Measurements from ENCODE around the gene CEP44.
"Not testable (repeated sequence)": the region's sequence is repeated elsewhere in the genome, so short reads cannot be mapped to it uniquely, and the experiment has no call there.

Gene CEP44

DNA sequence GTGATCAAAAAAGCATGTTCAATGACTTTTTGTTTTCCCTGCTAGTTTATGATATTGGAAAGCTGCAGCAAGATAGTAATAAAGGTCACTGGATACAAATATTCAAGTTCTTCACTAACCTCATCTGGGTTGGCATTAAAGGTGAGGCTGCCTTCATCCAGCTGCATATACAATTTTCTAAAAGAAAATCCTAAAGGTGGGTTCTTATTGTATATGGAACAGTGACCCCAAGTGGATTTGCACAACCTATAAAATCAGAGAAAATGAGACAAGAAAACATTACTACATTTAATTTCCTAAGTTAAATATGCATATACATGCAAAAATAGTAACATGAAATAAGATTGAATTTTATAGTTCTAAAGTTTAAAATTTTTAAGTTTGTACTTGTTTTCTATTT is 24.1 kb upstream of the CEP44 start:
- Histone ChIP-seq H3K27me3 (replicated peaks; ENCODE audit: control insufficient read depth, insufficient read depth, low read length) (no peaks in the 10 kb centered on the region), H3K36me3 (ENCODE audit: control insufficient read depth, insufficient read depth, low read length) (no peaks in the 10 kb centered on the region), H3K4me3 (replicated peaks; ENCODE audit: low read depth, low read length) (no peak overlapping the region)
- TF ChIP-seq, protein P1, sequence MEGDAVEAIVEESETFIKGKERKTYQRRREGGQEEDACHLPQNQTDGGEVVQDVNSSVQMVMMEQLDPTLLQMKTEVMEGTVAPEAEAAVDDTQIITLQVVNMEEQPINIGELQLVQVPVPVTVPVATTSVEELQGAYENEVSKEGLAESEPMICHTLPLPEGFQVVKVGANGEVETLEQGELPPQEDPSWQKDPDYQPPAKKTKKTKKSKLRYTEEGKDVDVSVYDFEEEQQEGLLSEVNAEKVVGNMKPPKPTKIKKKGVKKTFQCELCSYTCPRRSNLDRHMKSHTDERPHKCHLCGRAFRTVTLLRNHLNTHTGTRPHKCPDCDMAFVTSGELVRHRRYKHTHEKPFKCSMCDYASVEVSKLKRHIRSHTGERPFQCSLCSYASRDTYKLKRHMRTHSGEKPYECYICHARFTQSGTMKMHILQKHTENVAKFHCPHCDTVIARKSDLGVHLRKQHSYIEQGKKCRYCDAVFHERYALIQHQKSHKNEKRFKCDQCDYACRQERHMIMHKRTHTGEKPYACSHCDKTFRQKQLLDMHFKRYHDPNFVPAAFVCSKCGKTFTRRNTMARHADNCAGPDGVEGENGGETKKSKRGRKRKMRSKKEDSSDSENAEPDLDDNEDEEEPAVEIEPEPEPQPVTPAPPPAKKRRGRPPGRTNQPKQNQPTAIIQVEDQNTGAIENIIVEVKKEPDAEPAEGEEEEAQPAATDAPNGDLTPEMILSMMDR (IDR thresholded peaks at IDR 0.05; ENCODE audit: insufficient read depth, low read length, poor library complexity, severe bottlenecking), result no peak
- DNase-seq (ENCODE audit: extremely low read depth, insufficient read length), result no peak

DNA sequence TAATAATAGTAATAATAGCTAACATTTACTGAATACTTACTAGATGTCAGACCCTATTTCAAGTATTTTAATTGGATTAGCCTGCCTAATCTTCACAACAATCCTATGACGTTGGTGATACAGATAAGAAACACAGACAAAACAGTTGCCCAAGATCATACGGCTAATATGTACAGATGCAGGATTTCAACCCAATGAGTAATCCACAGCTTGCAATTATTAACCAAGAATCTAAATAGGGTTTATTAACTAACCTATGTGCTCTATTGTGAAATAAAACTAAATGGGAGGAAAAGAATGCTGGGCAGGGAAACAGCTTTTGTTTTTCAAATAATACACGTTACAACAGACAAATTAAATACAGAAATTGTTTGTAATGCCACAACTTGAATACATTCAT is 23.6 kb upstream of the CEP44 start:
- DNase-seq (ENCODE audit: extremely low read depth, insufficient read length), result no peak
- no peaks in the 10 kb centered on the region for H3K36me3 ChIP-seq (ENCODE audit: control insufficient read depth, insufficient read depth, low read length)
- no peaks in the 10 kb centered on the region for H3K27me3 ChIP-seq (replicated peaks; ENCODE audit: control insufficient read depth, insufficient read depth, low read length)
- TF ChIP-seq, protein P1 (IDR thresholded peaks at IDR 0.05; ENCODE audit: insufficient read depth, low read length, poor library complexity, severe bottlenecking), result no peak
- H3K4me3 ChIP-seq (replicated peaks; ENCODE audit: low read depth, low read length), result no peak overlapping the region

DNA sequence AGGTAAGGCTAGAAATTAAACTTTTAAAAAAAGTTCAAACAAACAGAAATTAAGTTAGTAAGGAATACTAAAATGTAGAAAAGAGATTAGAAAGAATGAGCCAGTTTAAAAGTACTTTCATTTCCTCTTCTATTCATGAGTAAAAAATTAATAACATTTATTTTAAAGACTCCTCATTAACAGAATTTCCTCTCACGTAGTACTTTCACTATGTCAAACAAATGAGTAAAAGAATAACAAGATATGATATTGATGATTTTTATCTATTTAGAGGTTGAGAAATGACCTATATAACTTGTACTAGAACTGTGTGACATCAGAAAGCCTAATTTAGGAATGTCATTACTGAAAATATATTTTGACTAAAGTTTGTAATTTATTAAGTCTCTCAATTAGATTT is 22.3 kb upstream of the CEP44 start:
- not testable (repeated sequence) for H3K36me3 ChIP-seq (ENCODE audit: control insufficient read depth, insufficient read depth, low read length); H3K4me3 ChIP-seq (replicated peaks; ENCODE audit: low read depth, low read length); H3K27me3 ChIP-seq (replicated peaks; ENCODE audit: control insufficient read depth, insufficient read depth, low read length); DNase-seq (ENCODE audit: extremely low read depth, insufficient read length)

DNA sequence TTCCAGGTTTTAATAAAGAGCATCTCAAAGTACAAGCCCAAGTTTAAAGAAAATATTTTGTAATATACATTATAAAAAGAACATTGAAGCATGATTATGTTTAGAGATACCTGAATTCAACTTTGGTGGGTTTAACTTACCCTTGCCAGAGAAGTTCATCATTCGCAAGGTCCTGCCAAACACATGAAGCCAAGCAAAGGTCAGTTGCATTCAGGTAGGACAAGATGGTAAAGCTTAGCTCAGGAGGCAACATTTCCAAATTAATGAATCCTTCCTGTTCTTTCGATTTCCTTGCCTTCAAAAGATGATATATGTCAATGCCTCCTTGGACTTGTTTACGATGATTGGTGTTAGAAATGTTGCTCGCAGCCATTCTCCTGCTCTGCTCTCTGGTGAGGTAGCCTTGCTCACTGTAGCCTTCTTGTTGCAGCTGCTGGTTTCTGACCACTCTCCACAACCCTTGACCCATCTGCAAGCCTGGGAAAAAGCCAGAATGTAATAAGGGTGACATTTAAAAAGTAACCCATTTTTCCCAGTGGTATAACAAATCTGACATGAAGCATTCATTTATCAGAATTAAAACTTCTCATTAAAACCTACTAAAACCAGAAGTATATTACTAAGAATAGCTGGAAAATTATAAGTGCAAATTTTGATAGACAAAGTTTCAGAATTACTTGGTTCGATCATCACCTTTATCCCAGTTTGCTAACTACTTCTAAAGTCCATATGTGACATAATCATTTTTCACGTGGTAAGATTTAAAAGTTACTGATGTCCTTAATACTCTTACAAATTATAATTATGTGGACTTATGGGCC is 20.9 kb upstream of the CEP44 start:
- Histone ChIP-seq H3K36me3 (ENCODE audit: control insufficient read depth, insufficient read depth, low read length) (no peaks in the 10 kb centered on the region), H3K4me3 (replicated peaks; ENCODE audit: low read depth, low read length) (no peak overlapping the region), H3K27me3 (replicated peaks; ENCODE audit: control insufficient read depth, insufficient read depth, low read length) (no peaks in the 10 kb centered on the region)
- TF ChIP-seq, protein P1 (IDR thresholded peaks at IDR 0.05; ENCODE audit: insufficient read depth, low read length, poor library complexity, severe bottlenecking), result no peak
- DNase-seq (ENCODE audit: extremely low read depth, insufficient read length), result no peak

DNA sequence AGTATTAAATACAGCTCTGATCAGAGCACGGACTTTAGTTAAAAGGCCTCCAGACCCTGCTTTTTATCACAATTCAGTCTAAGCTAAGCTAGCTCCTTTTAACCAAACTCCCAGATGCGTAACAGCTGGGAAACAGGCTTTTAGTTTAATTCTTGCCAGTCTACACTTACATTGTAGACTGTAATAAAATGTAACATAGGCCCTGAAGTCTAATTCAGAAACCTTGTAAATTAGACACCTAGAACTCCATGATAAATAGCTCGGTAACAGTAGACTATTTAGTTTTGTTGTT is 20.3 kb upstream of the CEP44 start:
- Histone ChIP-seq H3K36me3 (ENCODE audit: control insufficient read depth, insufficient read depth, low read length) (no peaks in the 10 kb centered on the region), H3K4me3 (replicated peaks; ENCODE audit: low read depth, low read length) (no peak overlapping the region), H3K27me3 (replicated peaks; ENCODE audit: control insufficient read depth, insufficient read depth, low read length) (no peaks in the 10 kb centered on the region)
- no peak for DNase-seq (ENCODE audit: extremely low read depth, insufficient read length)
- TF ChIP-seq, protein P1 (IDR thresholded peaks at IDR 0.05; ENCODE audit: insufficient read depth, low read length, poor library complexity, severe bottlenecking), result no peak

DNA sequence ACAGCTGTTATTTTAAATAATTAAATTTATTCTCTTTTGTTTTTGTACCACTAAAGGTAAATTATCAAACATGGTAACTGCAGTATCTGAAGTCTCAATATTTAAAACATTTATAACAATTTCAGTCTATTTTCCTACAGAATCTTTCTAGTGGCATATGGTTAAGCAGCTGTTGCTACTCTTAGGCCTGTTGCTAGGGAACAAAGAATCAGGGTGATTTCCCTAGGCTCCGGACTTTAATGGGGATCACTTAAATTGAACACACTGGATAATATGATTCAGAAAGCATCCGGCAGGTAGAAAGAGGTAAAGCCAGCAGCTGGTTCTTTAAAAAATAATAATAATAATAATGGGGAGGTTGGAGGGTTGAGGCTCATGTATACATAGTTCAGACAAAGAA is 17.8 kb upstream of the CEP44 start:
- DNase-seq (ENCODE audit: extremely low read depth, insufficient read length), result no peak
- H3K36me3 ChIP-seq (ENCODE audit: control insufficient read depth, insufficient read depth, low read length), result no peaks in the 10 kb centered on the region
- H3K27me3 ChIP-seq (replicated peaks; ENCODE audit: control insufficient read depth, insufficient read depth, low read length), result no peaks in the 10 kb centered on the region
- no peak overlapping the region for H3K4me3 ChIP-seq (replicated peaks; ENCODE audit: low read depth, low read length)
- TF ChIP-seq, protein P1 (IDR thresholded peaks at IDR 0.05; ENCODE audit: insufficient read depth, low read length, poor library complexity, severe bottlenecking), result no peak
